ENCODE measurements around the gene SMTN.
"Not testable (repeated sequence)": the region's sequence is repeated elsewhere in the genome, so short reads cannot be mapped to it uniquely, and the experiment has no call there.

Gene SMTN

GRCh38 chr22:31064369-31064768 is 16.7 kb upstream of the SMTN start:
- Histone ChIP-seq H3K27me3 (no peaks in the 10 kb centered on the region), H3K4me3 (no peak overlapping the region), H3K9ac (no peak overlapping the region), H3K4me2 (no peak overlapping the region), H3K9me3 (replicated peaks in 1 of 11) (peaks cover 0 to 7% (median 0%) of the 10 kb centered on the region in 11 experiments; a peak in 2 of 22 replicates), H4K20me1 (no peaks in the 10 kb centered on the region), H3K27ac (no peak overlapping the region), H3K36me3 (no peaks in the 10 kb centered on the region), H3K4me1 (peaks cover 5 to 17% (median 11%) of the 10 kb centered on the region in 10 experiments; a peak in 17 of 20 replicates)
- no peak for TF ChIP-seq Cebpa-rat (IDR thresholded peaks at IDR 0.05)

GRCh38 chr22:31068970-31069369 is 12.1 kb upstream of the SMTN start:
- TF ChIP-seq Cebpa-rat (IDR thresholded peaks at IDR 0.05) = no peak
- H3K4me3 ChIP-seq = no peak overlapping the region
- H3K27ac ChIP-seq = no peak overlapping the region
- H4K20me1 ChIP-seq = no peaks in the 10 kb centered on the region
- no peaks in the 10 kb centered on the region for H3K27me3 ChIP-seq
- no peak overlapping the region for H3K9ac ChIP-seq
- H3K4me2 ChIP-seq = peak overlapping the region in 7 of 11 experiments; percentile 7 to 63 (median 38); a peak in 13 of 22 replicates
- H3K9me3 ChIP-seq (replicated peaks in 1 of 11) = peaks cover 0 to 3% (median 0%) of the 10 kb centered on the region in 11 experiments; a peak in 2 of 22 replicates
- H3K36me3 ChIP-seq = no peaks in the 10 kb centered on the region
- peaks cover 0 to 21% (median 15%) of the 10 kb centered on the region in 10 experiments; a peak in 14 of 20 replicates for H3K4me1 ChIP-seq

- not testable (repeated sequence) for H3K4me3 ChIP-seq; H3K36me3 ChIP-seq; H4K20me1 ChIP-seq; H3K4me2 ChIP-seq; H3K27me3 ChIP-seq; H3K9me3 ChIP-seq (replicated peaks in 1 of 11); H3K27ac ChIP-seq; H3K9ac ChIP-seq
- peaks cover 0 to 21% (median 15%) of the 10 kb centered on the region in 10 experiments; a peak in 14 of 20 replicates for H3K4me1 ChIP-seq
Measured at GRCh38 chr22:31069691-31070314, 11.3 kb upstream of the SMTN start.

- not testable (repeated sequence) for H3K27me3 ChIP-seq; H3K9ac ChIP-seq; H3K9me3 ChIP-seq (replicated peaks in 1 of 11); H4K20me1 ChIP-seq; H3K36me3 ChIP-seq; H3K4me3 ChIP-seq; H3K27ac ChIP-seq
- H3K4me1 ChIP-seq = peaks cover 1 to 21% (median 16%) of the 10 kb centered on the region in 10 experiments; a peak in 18 of 20 replicates
- peak overlapping the region in 5 of 11 experiments; percentile 26 to 37 (median 28); a peak in 7 of 22 replicates for H3K4me2 ChIP-seq
Measured at GRCh38 chr22:31073125-31073524, 8.0 kb upstream of the SMTN start.

- not testable (repeated sequence) for H3K9ac ChIP-seq; H3K4me3 ChIP-seq; H3K27ac ChIP-seq; H3K27me3 ChIP-seq; H4K20me1 ChIP-seq; H3K9me3 ChIP-seq (replicated peaks in 1 of 11); H3K36me3 ChIP-seq
- Histone ChIP-seq H3K4me1 (peaks cover 6 to 21% (median 14%) of the 10 kb centered on the region in 10 experiments; a peak in 19 of 20 replicates), H3K4me2 (peak overlapping the region in 5 of 11 experiments; percentile 26 to 37 (median 28); a peak in 4 of 22 replicates)
Measured at GRCh38 chr22:31073545-31074145, 7.5 kb upstream of the SMTN start.

GRCh38 chr22:31075961-31076360 is 5.2 kb upstream of the SMTN start:
- H3K4me3 ChIP-seq = no peak overlapping the region
- no peaks in the 10 kb centered on the region for H3K27me3 ChIP-seq

GRCh38 chr22:31077681-31078080 is 3.4 kb upstream of the SMTN start:
- H3K27ac ChIP-seq = no peak overlapping the region
- no peak overlapping the region for H3K4me2 ChIP-seq
- H3K9me3 ChIP-seq (replicated peaks in 1 of 11) = no peaks in the 10 kb centered on the region
- no peaks in the 10 kb centered on the region for H3K36me3 ChIP-seq
- no peak for TF ChIP-seq Cebpa-rat (IDR thresholded peaks at IDR 0.05)
- H4K20me1 ChIP-seq = peaks cover 0 to 12% (median 6%) of the 10 kb centered on the region in 11 experiments; a peak in 8 of 22 replicates
- no peak overlapping the region for H3K9ac ChIP-seq
- no peak overlapping the region for H3K4me3 ChIP-seq
- H3K27me3 ChIP-seq = no peaks in the 10 kb centered on the region
- peaks cover 24 to 37% (median 27%) of the 10 kb centered on the region in 10 experiments for H3K4me1 ChIP-seq

More at GRCh38 chr22:31075961-31076360, 5.2 kb upstream of the SMTN start:
- no peak for TF ChIP-seq Cebpa-rat (IDR thresholded peaks at IDR 0.05)
- H3K27ac ChIP-seq = no peak overlapping the region
- H3K36me3 ChIP-seq = no peaks in the 10 kb centered on the region
- no peaks in the 10 kb centered on the region for H4K20me1 ChIP-seq
- peaks cover 10 to 24% (median 14%) of the 10 kb centered on the region in 10 experiments; a peak in 18 of 20 replicates for H3K4me1 ChIP-seq
- no peaks in the 10 kb centered on the region for H3K9me3 ChIP-seq (replicated peaks in 1 of 11)
- H3K4me2 ChIP-seq = no peak overlapping the region
- no peak overlapping the region for H3K9ac ChIP-seq

GRCh38 chr22:31078389-31078788 is 2.7 kb upstream of the SMTN start:
- H3K9ac ChIP-seq; H3K4me3 ChIP-seq; H3K36me3 ChIP-seq; H3K27ac ChIP-seq; H3K9me3 ChIP-seq (replicated peaks in 1 of 11); H3K27me3 ChIP-seq: not testable (repeated sequence)
- H4K20me1 ChIP-seq = peaks cover 0 to 16% (median 10%) of the 10 kb centered on the region in 11 experiments; a peak in 8 of 22 replicates
- peaks cover 27 to 38% (median 31%) of the 10 kb centered on the region in 10 experiments for H3K4me1 ChIP-seq
- peak overlapping the region in 5 of 11 experiments; percentile 21 to 51 (median 39); a peak in 10 of 22 replicates for H3K4me2 ChIP-seq

GRCh38 chr22:31079095-31079642 is 1.9 kb upstream of the SMTN start:
- no peaks in the 10 kb centered on the region for H3K27me3 ChIP-seq
- no peak overlapping the region for H3K9ac ChIP-seq
- no peak overlapping the region for H3K4me3 ChIP-seq
- no peak for TF ChIP-seq Cebpa-rat (IDR thresholded peaks at IDR 0.05)
- peaks cover 0 to 23% (median 10%) of the 10 kb centered on the region in 11 experiments; a peak in 9 of 22 replicates for H4K20me1 ChIP-seq
- H3K27ac ChIP-seq = no peak overlapping the region
- no peaks in the 10 kb centered on the region; a peak in 2 of 22 replicates for H3K36me3 ChIP-seq
- H3K9me3 ChIP-seq (replicated peaks in 1 of 11) = no peaks in the 10 kb centered on the region
- H3K4me1 ChIP-seq = peaks cover 33 to 45% (median 38%) of the 10 kb centered on the region in 10 experiments
- no peak overlapping the region; a peak in 1 of 22 replicates for H3K4me2 ChIP-seq
